Middle frontal gyrus (tissue), 1 donor: ENCODE results near the gene CERT1.
A peak's percentile ranks its signal among the peaks of the same experiment; 100 is the strongest.
"Not testable (repeated sequence)": the region's sequence is repeated elsewhere in the genome, so short reads cannot be mapped to it uniquely, and the experiment has no call there.

ENCODE experiments used
- DNase-seq: peaks from one replicate; pipeline ENCODE4 v3.0.0-alpha.2; 2015; ENCODE audit warnings: low spot score; ENCODE audit errors: extremely low spot score

The CERT1 gene, protein sequence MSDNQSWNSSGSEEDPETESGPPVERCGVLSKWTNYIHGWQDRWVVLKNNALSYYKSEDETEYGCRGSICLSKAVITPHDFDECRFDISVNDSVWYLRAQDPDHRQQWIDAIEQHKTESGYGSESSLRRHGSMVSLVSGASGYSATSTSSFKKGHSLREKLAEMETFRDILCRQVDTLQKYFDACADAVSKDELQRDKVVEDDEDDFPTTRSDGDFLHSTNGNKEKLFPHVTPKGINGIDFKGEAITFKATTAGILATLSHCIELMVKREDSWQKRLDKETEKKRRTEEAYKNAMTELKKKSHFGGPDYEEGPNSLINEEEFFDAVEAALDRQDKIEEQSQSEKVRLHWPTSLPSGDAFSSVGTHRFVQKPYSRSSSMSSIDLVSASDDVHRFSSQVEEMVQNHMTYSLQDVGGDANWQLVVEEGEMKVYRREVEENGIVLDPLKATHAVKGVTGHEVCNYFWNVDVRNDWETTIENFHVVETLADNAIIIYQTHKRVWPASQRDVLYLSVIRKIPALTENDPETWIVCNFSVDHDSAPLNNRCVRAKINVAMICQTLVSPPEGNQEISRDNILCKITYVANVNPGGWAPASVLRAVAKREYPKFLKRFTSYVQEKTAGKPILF

DNA sequence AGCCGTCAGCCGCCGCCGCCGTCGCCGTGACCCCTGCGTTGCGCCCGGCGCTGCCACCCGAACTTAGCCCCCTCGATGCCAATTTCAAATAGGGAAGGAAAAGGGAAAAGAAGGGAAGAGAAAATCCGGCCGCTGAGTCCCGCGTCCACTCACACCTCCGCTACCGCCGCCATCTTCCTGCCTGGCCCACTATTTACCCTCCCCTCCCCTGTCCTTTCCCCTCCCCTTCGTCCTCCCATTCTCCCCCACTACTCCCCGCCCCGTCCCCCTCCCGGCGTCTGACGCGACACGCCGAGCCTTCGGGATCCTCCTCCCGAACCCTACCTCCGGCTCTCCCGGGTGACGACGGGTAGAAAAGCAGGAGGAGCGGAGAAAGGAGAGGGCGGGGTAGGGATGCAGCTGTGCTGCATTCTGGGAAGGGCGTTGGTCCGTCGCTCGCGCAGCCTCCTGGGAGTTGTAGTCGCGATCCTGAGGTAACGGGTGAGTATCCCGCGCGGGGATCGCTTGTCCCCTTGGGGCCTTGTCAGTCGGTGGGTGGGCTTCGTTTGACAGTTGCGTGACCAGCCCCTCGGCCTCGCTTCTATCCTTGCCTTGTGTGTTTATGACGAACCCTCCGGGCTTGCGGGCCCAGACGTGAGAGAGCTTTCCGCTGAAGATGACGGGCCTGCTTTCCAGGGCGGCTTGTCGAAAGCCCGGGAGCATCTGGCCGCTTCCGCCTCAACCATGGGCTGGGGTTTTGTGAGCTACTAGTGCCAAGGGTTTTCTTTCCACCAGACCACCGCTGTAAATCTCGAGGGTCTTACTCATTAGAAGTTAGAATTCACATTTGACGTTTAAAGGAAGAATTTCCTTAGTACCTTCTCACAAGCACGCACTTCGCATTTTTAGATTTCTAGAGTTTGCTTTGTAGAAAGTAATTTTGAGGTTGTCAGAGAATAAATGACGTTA, at the start of gene CERT1, which contains the start of gene POLK:
Gene CERT1 (minus strand): TSS at position 195 of the 948 bp plus-strand sequence. CDS start 422 bp downstream, outside the sequence.
Gene POLK (plus strand): TSS at position 457 of the 948 bp plus-strand sequence.
- peak; percentile 97 for DNase-seq

DNA sequence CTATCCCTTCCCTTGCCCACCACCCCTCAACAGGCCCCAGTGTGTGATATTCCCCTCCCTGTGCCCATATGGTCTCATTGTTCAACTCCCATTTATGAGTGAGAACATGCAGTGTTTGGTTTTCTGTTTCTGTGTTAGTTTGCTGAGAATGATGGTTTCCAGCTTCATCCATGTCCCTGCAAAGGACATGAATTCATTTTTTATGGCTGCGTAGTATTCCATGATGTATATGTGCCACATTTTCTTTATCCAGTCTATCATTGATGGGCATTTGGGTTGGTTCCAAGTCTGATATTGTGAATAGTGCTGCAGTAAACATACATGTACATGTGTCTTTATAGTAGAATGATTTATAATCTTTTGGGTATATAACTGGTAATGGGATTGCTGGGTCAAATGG, 49.2 kb upstream of the CERT1 start:
- not testable (repeated sequence) for DNase-seq

DNA sequence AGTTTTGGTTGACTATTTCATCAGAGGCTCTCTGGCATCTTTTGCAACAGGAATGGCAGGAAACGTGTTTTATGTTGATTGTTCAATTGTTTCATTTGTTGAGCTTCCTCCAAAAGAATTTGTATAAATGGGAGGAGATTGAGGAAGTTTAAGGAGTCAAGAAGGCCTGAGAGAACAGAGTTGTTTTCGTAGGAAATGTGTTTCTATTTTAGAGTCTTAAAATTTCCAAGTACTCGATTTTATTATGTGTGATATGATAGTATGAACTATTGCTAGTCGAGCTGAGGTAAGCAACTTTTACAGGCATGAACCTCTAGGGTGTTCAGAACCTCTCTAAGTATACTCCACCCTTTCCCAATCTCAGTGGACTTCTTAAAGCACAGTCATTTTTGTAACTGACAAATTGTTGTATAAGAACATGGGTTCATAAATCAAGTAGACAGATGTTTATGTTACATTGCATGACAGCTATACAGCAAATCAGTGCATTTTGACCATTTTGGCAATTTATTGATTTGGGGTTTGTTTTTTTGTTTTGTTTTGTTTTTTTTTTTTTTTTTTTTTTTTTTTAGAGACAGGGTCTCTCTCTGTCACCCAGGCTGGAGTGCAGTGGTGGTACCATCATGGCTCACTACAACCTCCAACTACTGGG, 47.7 kb upstream of the CERT1 start:
- no peak for DNase-seq

DNA sequence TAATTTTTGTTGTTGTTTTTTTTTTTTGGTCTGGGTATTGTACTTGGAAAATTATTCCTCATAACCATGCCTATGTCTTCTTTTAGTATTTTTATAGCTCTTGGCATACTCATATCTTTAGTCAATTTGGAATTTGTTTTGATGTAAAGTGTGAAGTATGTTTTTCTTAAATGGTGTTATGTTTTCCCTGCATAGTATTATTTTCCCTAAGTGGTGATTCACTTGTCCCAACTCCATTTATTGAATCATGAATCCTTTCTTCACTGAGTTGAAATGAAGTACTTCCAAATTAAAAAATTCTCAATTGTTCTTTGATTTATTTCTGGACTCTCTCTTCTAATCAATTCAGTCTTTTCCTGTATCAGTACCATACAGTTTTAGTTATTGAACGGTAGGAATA, 46.8 kb upstream of the CERT1 start:
- no peak for DNase-seq

DNA sequence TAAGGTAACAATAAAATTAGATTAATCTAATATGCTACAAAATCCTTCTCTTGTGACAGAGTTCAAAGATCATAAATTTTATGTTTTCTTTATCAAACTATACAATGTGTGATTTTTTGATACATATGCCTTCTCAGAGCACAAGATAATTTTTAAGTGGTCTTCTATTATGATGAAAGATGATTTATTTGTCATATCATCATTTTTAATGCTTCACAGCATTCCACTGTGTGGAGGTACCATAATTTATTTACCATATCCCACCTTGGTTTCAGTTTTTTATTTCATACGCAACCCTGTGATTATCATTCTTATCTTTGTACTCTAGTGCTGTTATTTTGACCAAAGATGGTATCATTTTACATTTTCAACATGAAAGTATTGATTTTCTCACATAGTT, 41.9 kb upstream of the CERT1 start:
- no peak for DNase-seq

DNA sequence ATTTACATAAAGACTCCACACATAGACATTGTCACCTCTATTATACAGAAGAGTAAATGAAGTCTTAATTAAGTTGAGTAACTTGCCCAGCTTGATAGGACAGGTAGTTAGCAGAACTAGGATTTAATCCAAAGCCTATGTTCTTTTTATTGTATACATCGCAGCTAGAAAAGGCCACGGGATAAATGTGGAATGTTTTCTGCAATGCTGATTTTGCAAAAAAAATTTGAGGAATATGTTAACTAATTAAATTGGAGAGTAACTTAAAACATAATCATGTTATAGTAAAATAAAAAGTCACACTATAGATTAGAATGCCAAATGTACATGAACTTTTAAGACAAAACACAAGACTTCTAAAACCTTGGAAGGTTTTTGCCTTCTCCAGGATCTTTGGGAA, 41.3 kb upstream of the CERT1 start:
- DNase-seq = no peak

DNA sequence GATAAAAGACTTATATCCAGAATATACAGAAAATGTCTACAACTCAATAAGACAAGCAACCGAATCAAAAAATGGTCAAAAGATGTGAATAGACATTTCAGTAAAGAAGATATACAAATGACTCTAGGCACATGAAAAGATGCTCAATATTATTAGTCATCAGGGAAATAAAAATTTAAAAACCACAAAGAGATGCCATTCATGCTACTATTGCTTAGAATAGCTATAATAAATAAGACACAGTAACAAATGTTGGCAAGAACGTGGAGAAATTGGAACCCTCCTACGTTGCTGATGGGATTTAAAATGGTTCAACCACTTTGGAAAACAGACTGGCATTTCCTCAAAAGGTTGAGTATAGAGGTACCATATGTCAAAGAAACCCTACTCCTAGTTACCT, 40.0 kb upstream of the CERT1 start:
- DNase-seq = no peak

DNA sequence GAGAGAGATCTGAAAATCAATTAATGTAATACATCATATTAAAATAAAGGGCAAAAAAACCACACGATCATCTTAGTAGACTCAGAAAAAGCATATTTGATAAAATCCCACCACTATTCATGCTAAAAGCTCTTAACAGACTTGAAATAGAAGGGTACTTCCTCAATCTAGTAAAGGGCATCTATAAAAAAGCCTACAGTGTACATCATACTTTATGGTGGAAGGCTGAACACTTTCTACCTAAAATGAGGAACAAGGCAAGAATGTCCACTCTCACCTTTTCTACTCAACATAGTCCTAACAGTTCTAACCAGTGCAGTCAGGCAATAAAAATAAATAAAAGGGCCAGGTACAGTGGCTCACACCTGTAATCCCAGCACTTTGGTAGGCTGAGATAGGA, 39.2 kb upstream of the CERT1 start:
- DNase-seq = no peak

DNA sequence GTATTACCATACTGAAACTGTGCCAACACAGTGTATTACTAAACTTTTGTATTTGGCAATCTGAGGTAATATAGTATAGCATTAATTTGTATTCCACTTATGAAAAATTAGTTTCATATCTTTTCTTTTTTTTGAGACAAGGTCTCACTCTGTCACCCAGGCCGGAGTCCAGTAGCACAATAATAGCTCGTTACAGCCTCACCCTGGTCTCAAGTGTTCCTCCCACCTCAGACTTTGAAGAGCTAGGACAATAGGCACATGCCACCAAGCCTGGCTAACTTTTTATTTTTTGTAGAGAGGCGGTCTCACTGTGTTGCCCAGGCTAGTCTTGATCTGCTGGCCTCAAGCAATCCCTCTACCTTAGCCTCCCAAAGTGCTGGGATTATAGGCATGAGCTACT, 36.4 kb upstream of the CERT1 start:
- no peak for DNase-seq

DNA sequence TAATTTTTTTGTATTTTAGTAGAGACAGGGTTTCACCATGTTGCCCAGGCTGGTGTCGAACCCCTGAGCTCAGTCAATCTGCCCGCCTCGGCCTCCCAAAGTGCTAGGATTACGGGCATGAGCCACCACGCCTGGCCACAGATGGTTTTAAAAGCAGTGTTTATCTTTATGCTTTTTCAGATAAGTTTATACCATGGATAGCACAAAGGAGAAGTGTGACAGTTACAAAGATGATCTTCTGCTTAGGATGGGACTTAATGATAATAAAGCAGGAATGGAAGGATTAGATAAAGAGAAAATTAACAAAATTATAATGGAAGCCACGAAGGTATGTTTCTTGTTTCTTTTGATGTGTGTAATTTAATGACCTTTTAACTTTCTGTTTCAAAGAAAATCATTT, 35.4 kb upstream of the CERT1 start:
- DNase-seq = no peak

DNA sequence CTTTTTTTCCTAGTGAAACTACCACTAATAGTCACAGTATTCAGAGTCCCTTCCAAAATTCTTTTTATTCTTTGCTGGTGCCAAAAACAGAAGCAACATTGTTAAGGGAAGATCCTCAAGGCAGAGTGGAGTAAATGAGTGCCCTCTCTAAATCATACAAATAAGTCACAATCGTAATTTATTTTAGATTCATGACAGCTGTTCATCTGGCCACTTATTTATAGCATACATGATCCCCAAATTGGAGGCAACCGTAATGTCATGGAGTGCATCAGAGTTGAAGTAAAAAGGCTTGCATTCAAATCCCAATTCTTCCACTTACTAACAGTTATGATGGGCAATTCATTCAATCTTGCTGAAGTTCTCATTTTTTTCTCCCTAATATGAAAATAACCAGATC, 33.7 kb upstream of the CERT1 start:
- no peak for DNase-seq

DNA sequence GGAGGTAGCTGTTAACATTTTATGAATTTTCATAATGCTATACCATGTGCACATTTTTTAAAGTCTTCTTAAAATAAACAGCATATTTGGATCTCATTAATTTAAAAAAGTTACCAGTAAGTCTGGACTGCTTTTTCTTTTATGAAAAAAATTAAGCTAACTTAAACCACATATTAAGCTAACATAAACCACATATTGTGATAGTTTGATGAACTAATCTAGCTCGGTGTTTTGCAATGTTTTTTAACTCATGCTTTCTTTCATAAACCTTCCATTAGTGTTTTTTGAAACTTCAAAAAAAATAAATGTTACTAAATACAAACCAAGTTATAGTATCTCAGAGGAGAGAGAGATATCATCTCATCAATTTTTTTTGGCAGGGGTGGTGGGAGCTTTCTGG, 26.8 kb upstream of the CERT1 start:
- DNase-seq = no peak

DNA sequence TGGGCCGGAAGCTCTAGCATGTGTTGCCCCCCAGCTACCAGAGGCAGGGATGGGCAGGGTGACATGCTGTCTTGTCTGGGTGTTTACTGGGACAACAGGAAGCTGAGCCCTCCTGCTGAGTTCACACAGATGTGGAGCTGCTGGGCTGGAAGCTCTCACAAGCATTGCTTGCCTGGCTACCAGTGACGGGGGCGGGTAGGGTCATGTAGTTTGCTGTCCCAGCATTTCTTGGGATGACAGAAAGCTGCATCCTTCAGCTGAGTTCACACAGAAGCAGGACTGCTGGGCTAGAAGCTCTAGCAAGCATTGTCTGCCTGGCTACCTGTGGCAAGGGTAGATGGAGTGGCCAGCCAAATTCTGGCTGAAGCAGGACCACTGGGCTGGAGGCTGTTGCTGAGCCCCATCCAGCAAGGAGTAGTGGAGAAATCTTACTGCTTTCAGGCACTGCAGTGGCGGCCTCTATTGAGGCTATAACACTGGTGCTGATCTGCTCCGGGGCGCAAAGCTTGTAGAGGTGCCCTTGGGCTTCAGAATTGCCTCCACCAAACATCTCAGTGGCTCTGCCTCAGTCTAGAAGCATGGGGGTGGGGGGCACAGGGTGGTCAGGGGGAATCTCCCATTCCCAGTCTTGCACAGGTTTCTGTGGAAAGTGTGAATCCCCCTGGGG, 25.4 kb upstream of the CERT1 start:
- no peak for DNase-seq

DNA sequence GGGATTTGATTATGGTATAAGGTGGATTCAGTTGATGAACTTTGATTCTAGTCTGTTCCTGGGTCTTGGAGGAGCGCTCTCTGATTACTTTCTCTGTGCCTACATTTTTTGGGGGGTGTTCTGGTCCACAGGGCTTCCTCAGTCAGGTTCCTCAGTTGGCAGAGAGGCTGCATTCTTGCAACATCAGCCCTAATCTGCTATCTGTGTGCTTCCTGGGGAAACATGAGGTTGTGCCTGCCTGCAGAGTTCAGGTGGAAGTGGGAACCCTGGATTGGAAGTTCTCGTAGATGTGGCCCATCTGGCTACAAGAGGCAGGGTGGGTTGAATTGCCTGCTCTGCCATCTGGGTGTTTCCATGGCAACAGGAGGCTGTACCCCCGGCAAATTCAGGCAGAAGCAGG, 24.7 kb upstream of the CERT1 start:
- DNase-seq = no peak

DNA sequence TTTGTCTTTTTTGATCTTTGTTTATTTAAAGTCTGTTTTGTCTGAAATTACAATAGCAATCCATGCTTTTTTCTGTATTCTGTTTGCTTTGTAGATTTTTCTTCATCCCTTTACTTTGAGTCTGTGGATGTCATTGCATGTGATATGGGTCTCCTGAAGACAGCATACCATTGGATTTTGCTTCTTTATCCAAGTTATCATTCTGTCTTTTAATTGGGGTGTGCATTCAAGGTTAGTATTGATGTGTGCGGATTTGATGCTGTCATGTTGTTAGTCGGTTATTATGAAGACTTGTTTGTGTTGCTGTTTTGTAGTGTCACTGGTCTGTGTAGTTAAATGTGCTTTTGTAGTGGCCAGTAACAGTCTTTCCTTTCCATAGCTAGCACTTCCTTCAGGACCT, 23.3 kb upstream of the CERT1 start:
- DNase-seq = no peak

DNA sequence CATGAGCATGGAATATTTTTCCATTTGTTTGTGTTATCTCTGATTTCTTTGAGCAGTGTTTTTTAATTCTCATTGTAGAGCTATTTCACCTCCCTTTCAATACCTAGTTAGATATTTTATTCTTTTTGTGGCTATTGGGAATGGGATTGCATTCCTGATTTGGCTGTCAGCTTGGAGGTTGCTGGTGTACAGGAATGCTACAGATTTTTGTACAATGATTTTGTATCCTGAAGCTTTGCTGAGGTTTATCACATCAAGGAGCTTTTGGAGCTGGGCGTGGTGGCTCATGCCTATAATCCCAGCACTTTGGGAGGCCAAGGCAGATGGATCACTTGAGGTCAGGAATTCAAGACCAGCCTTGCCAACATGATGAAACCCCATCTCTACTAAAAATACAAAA, 22.3 kb upstream of the CERT1 start:
- not testable (repeated sequence) for DNase-seq

DNA sequence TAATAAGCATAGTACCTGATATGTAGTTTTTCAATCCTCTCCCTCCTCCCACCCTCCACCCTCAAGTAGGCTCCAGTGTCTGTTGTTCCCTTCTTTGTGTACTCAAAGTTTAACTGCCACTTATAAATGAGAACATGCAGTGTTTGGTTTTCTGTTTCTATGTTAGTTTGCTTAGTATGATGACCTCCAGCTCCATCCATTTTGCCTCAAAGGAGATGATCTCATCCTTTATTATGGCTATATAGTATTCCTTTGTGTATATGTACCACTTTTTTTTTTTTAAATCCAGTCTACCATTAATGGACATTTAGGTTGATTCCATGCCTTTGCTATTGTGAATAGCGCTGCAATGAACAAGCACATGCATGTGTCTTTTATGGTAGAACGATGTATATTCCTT, 20.8 kb upstream of the CERT1 start:
- no peak for DNase-seq

DNA sequence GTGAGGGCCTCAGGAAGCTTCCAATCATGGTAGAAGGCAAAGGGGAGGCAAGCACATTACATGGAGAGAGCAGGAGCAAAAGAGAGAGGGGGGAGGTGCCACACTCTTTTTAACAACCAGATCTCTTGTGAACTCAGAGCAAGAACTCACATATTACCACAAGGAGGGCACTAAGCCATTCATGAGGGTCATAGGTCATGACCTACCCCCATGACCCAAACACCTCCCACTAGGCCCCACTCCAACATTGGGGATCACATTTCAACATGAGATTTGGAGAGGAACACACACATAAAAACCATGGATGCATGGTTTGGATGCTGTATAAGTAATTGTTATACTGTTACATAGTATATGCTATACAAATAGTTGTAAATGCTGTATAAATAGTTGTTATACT, 17.8 kb upstream of the CERT1 start:
- DNase-seq = no peak

DNA sequence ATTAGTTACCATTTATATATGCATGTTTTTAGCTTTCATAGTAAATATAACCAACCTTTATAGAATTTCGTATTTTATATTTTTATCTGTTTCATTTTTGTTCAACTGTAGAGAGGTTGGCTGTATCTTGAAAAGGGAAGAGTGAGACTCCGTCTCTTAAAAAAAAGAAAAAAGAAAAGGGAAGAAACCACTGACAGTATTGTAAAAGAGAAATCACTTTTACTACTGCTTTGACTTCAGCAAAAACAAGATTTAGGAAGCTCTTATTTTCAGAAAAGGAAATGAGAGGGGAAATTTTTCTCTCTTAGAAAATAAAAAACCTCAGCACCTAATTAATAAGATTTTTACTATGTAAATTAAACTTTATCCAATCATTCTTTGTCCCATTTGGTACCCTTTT, 14.6 kb upstream of the CERT1 start:
- DNase-seq = no peak

DNA sequence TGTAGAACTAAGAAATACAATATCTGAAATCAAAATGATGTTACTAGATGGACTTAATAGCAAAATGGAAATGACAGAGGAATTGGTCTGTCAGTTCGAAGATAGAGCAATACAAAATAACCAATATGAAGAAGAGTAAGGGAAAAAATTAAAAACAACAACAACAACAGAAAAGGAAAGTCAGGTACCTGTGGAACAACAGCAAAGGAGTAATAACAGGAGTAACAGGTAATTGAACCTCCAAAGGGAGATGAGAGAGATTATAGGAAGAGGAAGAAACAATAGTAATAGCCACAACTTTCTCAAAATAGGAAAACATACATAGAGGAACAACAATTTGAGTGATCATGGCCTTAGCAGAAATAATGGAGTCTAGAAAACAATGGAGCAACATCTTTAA, 13.9 kb upstream of the CERT1 start:
- DNase-seq = no peak

DNA sequence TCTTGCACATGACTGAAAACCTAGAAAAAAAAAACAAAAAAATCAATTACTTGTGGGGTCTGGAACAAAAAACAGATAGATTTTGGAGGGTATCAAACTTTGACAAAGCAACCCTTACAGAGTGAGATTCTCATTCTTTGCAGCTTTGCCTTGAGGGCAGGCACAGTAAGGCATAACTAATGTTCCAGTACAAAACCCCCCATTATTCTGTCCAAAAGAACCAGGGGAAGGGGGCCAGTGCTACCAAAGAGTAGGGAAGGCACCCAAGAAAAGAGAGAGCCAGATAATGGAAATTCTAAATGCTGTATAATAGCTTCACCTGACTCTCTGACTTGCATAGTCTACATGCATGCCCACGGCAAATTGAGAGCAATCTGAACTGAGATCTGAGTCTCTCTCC, 13.2 kb upstream of the CERT1 start:
- no peak for DNase-seq
